ENCODE data around the gene SDCCAG8.
A peak's percentile ranks its signal among the peaks of the same experiment; 100 is the strongest.

Gene SDCCAG8

DNA sequence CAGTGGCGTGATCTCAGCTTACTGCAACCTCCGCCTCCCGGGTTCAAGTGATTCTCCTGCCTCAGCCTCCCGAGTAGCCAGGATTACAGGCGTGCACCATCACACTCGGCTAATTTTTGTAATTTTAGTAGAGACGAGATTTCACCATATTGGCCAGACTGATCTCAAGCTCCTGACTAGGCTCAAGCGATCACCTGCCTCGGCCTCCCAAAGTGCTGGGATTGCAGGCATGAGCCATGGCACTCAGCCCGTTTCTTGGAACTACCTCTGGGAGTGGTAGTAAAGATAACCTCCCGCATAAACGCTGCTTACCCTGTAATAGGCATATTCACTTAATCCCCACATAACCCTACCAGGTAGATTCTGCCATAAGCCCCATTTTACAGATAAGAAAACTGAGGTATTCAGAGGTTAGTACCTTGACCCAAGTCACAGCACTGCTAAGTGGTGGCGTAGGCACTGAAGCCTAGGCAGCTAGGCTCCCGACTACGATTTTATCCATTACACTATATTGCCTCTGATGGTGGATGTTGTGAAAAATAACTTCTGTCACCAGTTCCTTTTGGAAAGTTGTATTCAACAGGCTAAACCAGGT is 143.8 kb downstream of the SDCCAG8 start:
- Mint-ChIP-seq H3K36me3 (ENCODE audit: insufficient read depth) (no peaks in the 10 kb centered on the region), H3K4me3 (no peak overlapping the region), H3K27me3 (no peaks in the 10 kb centered on the region), H3K4me1 (ENCODE audit: low read depth in 2 of 2) (no peaks in the 10 kb centered on the region), H3K27ac (peak overlapping the region in 1 of 2 donors; percentile 67), H3K9me3 (no peaks in the 10 kb centered on the region)
- no peak for DNase-seq
- ATAC-seq (replicated peaks), result no peak

DNA sequence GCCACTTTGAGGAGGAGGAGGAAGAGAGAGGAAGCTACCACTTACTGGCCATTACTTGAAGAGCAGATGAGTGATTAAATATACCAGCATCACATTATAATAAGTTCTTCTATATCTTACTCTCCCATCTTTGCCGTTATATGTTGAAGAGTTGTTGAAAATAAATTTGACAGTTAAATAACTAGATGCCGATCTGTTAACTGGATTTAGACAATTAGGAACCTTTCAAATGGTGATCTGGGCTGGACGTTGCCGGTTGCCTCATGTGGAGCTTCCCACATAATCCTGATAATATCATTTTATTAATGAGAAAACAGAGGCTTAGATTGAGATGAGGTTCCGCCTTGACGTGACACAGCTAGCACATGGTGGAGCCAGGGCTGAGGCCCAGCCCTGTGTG is 147.0 kb downstream of the SDCCAG8 start:
- Mint-ChIP-seq H3K36me3 (ENCODE audit: insufficient read depth) (no peaks in the 10 kb centered on the region), H3K27me3 (no peaks in the 10 kb centered on the region), H3K27ac (no peak overlapping the region), H3K4me1 (ENCODE audit: low read depth in 2 of 2) (no peaks in the 10 kb centered on the region), H3K9me3 (no peaks in the 10 kb centered on the region), H3K4me3 (no peak overlapping the region)
- ATAC-seq (replicated peaks) (no peak), DNase-seq (no peak)

GRCh38 chr1:243406424-243406823 is 150.6 kb downstream of the SDCCAG8 start:
- ATAC-seq (replicated peaks), result no peak
- H3K27ac Mint-ChIP-seq, result no peak overlapping the region
- no peaks in the 10 kb centered on the region for H3K4me1 Mint-ChIP-seq (ENCODE audit: low read depth in 2 of 2)
- no peaks in the 10 kb centered on the region for H3K9me3 Mint-ChIP-seq
- no peaks in the 10 kb centered on the region for H3K36me3 Mint-ChIP-seq (ENCODE audit: insufficient read depth)
- no peak for DNase-seq
- no peaks in the 10 kb centered on the region for H3K27me3 Mint-ChIP-seq
- no peak overlapping the region for H3K4me3 Mint-ChIP-seq

DNA sequence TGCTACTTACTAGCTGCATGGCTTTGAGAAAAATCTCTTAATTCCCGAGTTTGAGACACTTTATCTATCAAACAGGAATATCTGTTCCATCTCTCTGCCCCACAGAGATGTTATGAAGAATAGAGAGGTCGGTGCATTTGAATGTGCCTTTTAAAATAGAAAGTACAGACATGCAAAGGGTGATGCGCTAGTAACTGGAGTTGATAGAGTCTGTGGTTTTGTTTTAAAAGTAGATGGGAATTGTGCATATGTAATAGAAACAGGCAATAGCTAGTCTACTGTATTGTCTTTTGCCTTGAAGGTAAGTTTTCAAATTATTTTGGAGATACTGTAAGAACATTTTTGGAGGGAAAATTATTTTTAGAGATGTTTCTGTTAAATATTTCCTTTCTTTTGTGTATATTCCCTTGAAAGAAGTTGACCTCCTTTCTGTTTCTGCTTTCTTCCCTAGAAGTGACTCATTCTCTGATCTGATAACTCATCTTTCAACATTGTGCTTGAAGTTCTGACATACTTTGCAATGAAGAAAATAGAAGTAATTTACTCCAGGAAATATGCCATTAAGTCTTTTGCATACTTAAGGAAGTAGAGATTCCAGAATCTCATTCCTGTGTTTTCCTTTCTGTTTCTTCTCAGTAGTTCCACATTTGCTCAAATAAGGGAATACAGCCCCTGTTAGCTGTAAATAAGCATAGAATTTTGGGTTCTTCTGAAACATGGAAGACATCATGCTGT is 151.6 kb downstream of the SDCCAG8 start:
- peak overlapping the region in 1 of 2 donors; percentile 2 for H3K27ac Mint-ChIP-seq
- DNase-seq (no peak), ATAC-seq (replicated peaks) (no peak)
- H3K36me3 Mint-ChIP-seq (ENCODE audit: insufficient read depth), result no peaks in the 10 kb centered on the region
- no peaks in the 10 kb centered on the region for H3K27me3 Mint-ChIP-seq
- H3K4me1 Mint-ChIP-seq (ENCODE audit: low read depth in 2 of 2), result no peaks in the 10 kb centered on the region
- H3K4me3 Mint-ChIP-seq, result no peak overlapping the region
- no peaks in the 10 kb centered on the region for H3K9me3 Mint-ChIP-seq

- Mint-ChIP-seq H3K27ac (no peak overlapping the region), H3K4me3 (no peak overlapping the region), H3K9me3 (no peaks in the 10 kb centered on the region), H3K36me3 (ENCODE audit: insufficient read depth) (no peaks in the 10 kb centered on the region), H3K27me3 (no peaks in the 10 kb centered on the region), H3K4me1 (ENCODE audit: low read depth in 2 of 2) (peaks cover 0 to under 1% of the 10 kb centered on the region in 2 donors)
- ATAC-seq (replicated peaks), result no peak
- no peak for DNase-seq
Measured at GRCh38 chr1:243408479-243408878, 152.6 kb downstream of the SDCCAG8 start.

GRCh38 chr1:243409284-243409683 is 153.4 kb downstream of the SDCCAG8 start:
- DNase-seq (no peak), ATAC-seq (replicated peaks) (no peak)
- H3K4me1 Mint-ChIP-seq (ENCODE audit: low read depth in 2 of 2), result peaks cover 4 to 7% of the 10 kb centered on the region in 2 donors
- no peak overlapping the region for H3K4me3 Mint-ChIP-seq
- no peak overlapping the region for H3K27ac Mint-ChIP-seq
- no peaks in the 10 kb centered on the region for H3K27me3 Mint-ChIP-seq
- no peaks in the 10 kb centered on the region for H3K36me3 Mint-ChIP-seq (ENCODE audit: insufficient read depth)
- no peaks in the 10 kb centered on the region for H3K9me3 Mint-ChIP-seq

DNA sequence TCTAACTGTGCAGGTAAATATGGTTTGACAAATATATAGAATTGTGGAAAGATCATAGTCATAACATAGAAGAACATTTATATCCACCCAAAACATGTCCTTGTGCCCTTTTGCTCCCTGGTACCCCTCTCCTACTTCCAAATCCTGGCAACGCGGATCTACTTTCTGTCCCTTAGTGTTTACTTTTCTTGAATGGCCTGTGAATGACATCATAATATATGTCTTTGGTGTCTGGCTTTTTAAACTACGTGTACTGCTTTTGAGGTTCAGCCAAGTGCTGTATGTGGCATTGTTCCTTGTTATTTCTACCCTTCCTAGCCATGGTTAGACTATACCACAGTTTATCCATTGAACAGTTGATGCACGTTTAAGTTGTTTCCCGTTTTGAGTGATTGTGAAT is 155.6 kb downstream of the SDCCAG8 start:
- Mint-ChIP-seq H3K27ac (no peak overlapping the region), H3K4me1 (ENCODE audit: low read depth in 2 of 2) (peaks cover 4 to 15% of the 10 kb centered on the region in 2 donors), H3K27me3 (no peaks in the 10 kb centered on the region), H3K4me3 (no peak overlapping the region), H3K36me3 (ENCODE audit: insufficient read depth) (no peaks in the 10 kb centered on the region), H3K9me3 (no peaks in the 10 kb centered on the region)
- DNase-seq (no peak), ATAC-seq (replicated peaks) (no peak)

DNA sequence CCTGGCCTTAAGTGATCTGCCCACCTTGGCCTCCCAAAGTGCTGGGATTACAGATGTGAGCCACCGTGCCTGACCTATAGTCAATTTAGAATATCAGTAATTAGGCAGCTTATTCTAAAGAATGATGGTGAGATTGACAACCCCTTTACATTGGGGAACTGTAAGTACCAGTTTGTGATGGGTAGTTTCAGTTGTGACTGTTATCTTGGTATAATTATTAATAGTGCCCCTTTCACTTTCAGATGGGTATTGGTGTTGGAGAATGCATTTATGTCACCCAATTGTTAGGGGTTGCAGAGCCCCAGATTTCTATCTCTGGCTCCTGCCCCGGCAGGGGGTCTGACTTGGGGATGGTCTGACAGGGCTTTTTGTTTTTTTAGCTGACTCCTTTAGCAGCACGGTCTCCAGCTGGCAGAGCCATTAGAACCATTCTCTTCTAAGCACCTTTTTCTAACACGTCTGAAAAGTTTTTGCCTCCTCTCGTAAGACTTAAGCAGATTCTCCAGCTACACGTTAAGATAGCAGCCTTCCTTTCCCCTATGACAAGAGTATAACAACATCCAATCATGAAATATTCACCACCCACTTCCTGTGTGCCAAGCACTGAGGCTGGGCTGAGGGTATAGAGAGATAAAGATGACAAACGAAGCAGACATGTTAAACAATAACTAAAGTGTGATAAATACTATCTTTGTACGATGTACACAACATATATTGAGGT is 157.8 kb downstream of the SDCCAG8 start:
- Mint-ChIP-seq H3K9me3 (no peaks in the 10 kb centered on the region), H3K4me1 (ENCODE audit: low read depth in 2 of 2) (peaks cover 4 to 15% of the 10 kb centered on the region in 2 donors), H3K27ac (peak overlapping the region; percentile 38 to 59), H3K27me3 (no peaks in the 10 kb centered on the region), H3K4me3 (peak overlapping the region in 1 of 2 donors; percentile 9), H3K36me3 (ENCODE audit: insufficient read depth) (peaks cover 5% of the 10 kb centered on the region)
- DNase-seq, result peak in 1 of 3 experiments; percentile 2
- peak; percentile 66 for ATAC-seq (replicated peaks)

DNA sequence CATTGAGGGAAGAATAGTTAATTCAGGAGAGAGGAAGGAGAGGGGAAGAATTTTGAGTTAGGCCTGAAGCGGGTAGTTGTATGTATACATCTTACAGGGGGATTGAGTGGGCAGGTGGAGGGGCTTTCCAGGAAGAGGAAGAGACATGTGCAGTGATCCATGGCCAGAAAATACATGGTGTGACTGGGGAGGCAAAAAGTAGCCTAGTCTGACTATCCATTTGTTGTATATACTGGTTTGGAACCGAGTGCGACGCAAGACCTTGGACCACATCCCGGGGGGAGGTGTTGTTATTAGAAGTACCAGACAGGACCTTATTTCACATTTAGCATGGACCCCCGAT is 158.3 kb downstream of the SDCCAG8 start:
- Mint-ChIP-seq H3K27ac (peak overlapping the region in 1 of 2 donors; percentile 59), H3K36me3 (ENCODE audit: insufficient read depth) (peaks cover 6% of the 10 kb centered on the region), H3K4me1 (ENCODE audit: low read depth in 2 of 2) (peaks cover 4 to 15% of the 10 kb centered on the region in 2 donors), H3K27me3 (no peaks in the 10 kb centered on the region), H3K4me3 (peak overlapping the region in 1 of 2 donors; percentile 9), H3K9me3 (no peaks in the 10 kb centered on the region)
- no peak for ATAC-seq (replicated peaks)
- no peak for DNase-seq

DNA sequence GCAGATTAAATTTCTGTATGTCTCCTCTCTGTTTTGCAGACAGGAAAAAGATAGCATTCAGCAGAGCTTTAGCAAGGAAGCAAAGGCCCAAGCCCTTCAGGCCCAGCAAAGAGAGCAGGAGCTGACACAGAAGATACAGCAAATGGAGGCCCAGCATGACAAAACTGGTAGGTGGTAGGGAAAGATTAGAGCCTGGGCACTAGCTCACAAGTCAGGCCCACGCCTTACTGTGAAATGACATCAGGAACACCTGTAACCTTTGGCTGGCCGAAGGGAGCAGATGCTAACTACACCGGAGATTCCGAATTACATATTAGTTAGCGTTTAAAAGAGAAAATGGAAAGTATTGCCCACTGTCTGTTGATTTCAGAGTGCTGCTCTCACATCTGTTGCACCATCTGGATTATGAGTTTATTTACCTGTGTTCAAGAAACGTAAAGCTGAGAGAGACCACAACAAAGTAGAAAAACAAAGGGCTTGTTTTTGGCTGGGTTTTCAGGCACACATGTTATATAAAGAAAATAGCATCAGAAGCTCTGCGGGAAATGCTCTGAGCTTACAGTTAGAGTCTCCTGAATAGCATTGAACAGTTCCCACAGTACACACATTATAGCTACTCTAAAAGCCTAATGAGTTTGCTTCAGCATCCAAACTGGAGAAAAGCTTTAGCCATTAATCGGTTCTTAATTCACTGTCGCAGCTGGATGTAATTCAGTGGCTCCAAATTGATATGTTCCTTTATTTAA is 160.0 kb downstream of the SDCCAG8 start:
- Mint-ChIP-seq H3K27me3 (no peaks in the 10 kb centered on the region), H3K4me3 (peak overlapping the region in 1 of 2 donors; percentile 46), H3K9me3 (no peaks in the 10 kb centered on the region), H3K27ac (peak overlapping the region in 1 of 2 donors; percentile 70), H3K4me1 (ENCODE audit: low read depth in 2 of 2) (peaks cover 4 to 15% of the 10 kb centered on the region in 2 donors), H3K36me3 (ENCODE audit: insufficient read depth) (peaks cover 6% of the 10 kb centered on the region)
- DNase-seq, result no peak
- ATAC-seq (replicated peaks), result no peak

DNA sequence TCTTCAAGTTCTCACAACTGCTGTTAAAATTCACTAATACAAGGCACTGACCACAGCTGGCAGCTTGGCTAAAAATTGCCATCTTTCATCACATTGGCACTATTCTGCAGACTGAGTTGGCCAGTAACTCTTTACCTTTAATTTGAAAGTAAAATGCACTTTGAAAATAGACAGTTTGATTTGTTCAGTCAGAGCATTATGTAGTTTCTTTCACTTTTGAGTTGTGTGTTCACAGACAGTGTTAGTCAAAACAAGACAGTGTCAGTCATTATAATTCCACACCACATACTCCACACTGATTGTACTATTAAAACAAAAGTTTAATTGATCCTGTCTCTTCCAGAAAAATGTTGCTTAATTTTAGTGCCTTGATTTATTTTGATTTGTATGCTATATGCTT is 160.7 kb downstream of the SDCCAG8 start:
- Mint-ChIP-seq H3K4me3 (peak overlapping the region in 1 of 2 donors; percentile 46), H3K27me3 (no peaks in the 10 kb centered on the region), H3K27ac (peak overlapping the region in 1 of 2 donors; percentile 70), H3K36me3 (ENCODE audit: insufficient read depth) (peaks cover 6% of the 10 kb centered on the region), H3K4me1 (ENCODE audit: low read depth in 2 of 2) (peaks cover 10 to 20% of the 10 kb centered on the region in 2 donors), H3K9me3 (no peaks in the 10 kb centered on the region)
- DNase-seq, result no peak
- ATAC-seq (replicated peaks), result peak; percentile 31

DNA sequence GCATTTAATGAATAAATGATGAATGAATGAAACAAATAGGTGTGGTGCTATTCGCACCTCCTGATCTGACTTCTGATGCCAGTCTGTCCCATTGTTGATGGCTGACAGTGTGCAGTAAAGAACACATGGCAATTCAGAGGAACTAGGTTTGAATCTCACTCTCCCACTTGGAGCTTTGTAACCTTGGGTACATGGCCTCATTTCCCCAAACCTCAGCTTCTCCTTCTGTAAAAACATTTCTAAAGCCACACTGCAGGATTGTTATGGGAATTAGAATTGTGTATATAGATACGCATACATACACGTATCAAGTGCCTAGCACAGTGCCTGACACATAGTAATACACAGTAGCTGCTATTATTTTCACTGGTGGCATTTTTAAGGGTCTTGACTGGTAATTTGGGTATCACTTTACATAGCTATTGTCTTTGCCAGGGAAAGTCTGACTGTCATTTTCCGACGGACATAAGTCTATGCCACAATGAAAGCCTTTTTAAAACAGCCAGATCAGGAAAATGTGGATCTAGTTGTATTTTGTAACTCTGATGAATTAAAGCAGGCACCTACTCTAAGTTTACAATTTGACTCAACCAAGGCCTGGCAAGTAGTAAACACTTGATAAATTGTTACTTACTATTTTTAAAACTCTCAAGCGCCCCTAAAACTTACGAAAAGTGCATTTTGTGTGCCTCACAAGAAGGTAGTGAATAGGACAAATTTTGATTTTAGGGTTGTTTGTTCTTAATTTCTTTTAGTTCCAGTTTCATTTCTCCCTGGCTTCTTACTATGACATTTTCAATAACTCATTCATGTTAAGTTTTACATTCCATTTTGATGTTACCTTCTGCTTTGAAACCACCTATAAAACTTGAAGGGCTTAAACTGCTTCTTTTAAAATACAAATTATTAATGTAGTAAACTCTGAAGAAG is 164.4 kb downstream of the SDCCAG8 start:
- H3K4me3 Mint-ChIP-seq, result no peak overlapping the region
- DNase-seq (no peak), ATAC-seq (replicated peaks) (no peak)
- no peak overlapping the region for H3K27ac Mint-ChIP-seq
- peaks cover 12 to 16% of the 10 kb centered on the region in 2 donors for H3K4me1 Mint-ChIP-seq (ENCODE audit: low read depth in 2 of 2)
- H3K36me3 Mint-ChIP-seq (ENCODE audit: insufficient read depth), result peaks cover 6% of the 10 kb centered on the region
- no peaks in the 10 kb centered on the region for H3K9me3 Mint-ChIP-seq
- no peaks in the 10 kb centered on the region for H3K27me3 Mint-ChIP-seq

Measured in effector memory CD8-positive, alpha-beta T cell (primary cell).